ENCODE results near the gene THADA.
"Not testable (repeated sequence)": the region's sequence is repeated elsewhere in the genome, so short reads cannot be mapped to it uniquely, and the experiment has no call there.

The THADA gene

DNA sequence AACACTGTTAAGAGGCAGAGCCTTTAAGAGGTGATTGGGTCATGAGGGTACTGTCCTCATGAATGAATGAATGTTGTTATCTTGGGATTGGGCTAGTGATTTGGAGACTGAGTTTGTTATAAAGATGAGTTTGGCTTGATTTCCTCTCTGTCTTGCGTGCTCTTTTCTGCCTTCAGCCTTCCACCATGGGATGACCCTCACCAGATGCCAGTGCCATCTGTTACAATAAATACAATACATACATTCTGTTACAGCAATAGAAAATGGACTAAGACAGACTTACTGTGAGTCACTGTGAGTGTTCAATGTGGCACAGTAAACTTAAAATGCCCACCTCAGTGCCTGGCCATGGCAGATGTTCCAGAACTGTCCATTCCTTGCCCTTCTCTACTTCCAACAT lies 274.4 kb downstream of the THADA start:
- no peak for DNase-seq

DNA sequence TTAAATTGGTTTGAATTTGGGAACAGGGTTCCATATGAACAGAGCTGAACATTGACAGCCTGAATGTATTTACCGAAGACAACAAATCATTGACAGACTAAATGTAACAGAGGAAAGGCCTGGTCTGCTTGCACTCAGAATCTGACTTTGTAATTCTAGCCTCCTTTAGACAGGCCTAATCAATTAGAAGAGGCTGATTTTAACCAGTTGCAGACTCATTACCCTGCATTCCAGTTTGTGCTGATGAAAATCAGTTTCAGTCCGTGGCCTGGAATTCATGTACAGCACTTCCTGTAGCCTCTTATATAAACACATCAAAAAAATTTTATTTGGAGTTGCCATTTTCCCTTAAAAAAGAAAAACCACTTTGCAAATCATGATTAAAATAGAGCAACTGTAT lies 276.3 kb downstream of the THADA start:
- DNase-seq = no peak

DNA sequence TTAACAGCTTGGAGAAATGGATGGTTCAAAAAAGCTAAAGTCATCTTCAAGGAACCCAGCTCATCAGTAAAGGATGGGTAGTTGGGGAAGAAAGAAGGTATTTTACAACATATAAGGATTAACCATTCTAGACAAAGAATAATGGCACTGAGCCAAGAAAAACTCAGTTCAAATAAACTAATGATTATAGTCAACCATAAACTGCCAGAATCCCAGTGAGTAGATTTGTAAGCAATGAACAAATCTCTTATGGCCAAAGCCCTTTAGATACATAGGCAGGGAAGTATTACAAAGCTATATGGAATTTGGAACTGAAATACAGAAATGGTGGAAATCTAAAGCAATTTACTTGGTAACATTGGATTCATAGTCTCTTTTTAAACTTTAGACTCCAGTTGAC lies 277.0 kb downstream of the THADA start:
- no peak for DNase-seq

DNA sequence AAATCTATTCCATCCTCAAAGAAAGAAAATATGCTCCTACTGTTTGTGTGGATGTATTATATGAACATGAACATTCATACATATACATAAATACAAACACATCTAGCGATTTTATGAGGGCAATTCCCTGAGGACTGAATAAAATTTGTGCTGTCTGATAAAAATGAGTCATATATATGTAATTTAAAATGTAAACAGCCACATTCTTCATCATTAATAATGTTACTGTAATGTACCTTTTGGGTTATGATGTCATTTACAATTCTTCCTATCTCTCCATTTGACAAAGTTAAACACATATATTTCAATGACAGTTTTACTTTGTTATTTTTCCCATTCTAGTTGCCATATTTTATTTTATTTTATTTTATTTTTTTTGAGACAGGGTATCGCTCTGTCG lies 278.2 kb downstream of the THADA start:
- no peak for DNase-seq

DNA sequence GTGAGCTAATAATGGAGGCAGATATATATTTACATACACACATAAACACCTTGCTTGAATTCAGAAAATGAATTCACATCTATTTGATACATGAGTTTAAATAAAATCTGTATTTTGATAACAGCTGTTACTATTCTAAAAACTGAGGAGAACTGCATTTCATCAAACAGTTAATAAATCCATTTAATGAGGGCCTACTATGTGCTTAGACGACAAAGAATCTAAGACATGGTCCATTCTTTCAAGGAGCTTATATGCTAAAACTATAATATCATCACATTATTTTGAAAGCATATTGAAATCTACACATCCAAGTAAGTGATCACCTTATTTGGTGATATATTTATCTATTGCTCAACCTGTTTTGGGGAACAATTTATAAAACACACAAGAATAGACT lies 278.6 kb downstream of the THADA start:
- no peak for DNase-seq

DNA sequence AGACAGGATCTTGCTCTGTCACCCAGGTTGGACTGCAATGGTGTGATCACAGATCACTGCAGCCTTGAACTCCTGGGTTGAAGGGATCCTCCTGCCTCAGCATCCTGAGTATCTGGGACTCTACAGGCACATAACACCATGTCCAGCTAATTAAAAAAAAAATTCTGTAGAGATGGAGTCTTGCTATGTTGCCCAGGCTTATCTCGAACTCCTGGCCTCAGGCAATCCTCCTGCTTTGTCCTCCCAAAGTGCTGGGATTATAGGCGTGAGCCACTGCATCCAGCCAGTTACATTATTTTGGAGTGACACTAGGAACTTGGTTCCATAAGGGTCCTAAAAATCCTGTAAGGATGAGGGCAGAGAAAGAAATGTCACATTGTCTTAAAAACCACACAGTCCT lies 280.4 kb downstream of the THADA start:
- no peak for DNase-seq

DNA sequence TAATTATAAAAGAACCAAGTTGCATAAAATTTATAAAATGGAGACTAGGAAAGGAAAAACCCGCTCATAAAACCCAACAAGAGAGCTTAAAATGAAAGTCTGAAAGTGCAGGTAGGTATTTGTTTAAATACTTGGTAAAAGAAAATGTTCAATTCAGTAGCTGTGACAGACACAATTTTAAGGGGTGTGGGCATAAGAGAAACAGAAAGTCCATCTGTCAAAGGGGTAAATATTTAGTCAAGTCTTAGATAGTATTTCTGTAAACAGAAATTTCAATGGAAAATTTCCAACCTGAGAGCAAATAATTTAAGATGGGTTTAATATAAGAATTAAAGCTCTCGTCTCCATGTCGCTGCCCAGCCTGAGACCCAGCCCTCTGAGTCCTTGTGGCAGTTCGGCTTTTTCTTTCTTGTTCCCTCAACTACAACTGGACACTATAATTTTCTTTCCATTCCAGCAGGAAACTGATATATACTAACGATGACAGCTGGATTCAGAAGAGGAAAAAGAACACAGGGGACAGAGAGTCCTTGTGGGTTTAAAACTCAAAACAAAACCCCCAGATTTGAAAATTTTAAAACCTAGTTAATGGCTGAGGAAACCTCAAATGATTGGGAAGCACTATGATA lies 281.4 kb downstream of the THADA start:
- DNase-seq = no peak

DNA sequence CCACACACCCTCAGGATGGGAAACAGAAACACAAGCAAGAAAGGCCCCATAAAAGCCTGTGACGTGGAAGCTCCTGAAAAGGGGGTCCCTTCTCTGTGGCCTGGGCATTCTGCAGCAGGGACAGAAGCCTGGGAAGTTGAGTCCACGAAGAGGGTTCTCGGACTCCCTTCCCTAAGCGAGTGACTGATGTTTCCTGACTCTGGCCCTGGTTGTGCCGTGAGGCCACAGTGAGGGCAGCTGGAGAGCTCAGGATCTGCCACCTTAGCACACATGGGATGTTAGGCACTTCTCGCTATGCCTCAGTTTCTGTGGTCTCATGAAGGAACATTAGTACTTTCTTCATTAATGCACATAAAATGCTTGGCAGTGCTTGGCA lies 282.2 kb downstream of the THADA start:
- no peak for DNase-seq

DNA sequence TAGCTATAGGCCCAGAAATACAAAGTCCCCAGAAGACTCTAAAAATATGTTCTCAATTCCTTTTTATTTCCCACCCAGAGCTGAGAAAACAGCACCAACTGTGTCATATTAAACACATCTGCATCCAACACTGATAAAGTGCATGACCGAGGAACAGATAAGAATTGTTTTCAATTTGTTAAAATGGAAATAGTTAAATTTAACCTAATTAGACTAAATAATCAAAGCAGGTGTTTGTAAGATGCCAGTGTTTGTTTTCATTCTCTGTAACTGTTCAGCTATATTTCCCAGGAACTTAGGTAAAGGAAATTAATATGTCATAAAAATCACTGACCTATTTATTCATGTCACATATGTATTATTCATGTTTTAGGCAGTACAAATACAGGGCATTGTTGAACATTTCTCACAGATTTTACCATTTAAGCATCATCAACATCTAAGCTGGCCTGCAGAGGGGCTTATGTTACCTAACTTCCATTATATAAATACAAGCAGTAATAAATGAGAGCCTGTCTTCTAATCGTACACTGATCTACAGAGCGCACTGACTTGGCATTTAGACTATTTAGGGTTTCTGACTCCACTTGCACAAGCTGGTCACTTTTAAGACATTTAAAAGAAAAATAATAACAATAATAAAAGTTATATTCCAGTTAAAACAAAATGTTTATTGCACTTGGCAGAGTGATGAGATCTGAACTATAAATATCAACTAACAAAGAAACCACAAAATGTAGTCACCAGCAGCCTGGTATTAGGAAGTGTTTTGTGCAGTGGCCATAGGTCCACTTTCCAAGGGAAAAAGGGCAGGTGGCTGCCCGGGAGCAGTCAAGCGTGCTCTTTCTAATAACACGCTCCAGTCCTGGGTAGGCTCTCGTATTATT lies 282.8 kb downstream of the THADA start:
- DNase-seq = no peak

DNA sequence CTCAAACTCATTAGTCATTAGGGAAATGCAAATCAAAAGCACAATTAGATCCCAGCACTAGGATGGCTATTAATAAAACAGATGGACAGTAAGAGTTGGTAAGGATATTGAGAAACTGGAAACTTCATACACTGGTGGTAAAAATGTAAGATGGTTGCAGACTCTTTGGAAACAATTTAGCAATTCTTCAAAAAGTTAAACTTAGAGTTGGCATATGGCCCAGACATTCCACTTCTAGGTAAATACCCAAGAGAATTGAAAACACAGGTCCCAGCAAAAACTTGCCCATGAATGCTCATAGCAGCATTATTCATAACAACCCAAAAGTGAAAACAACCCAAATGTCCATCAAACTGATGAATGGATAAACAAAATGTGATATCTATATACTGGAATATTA lies 284.6 kb downstream of the THADA start:
- DNase-seq = no peak

DNA sequence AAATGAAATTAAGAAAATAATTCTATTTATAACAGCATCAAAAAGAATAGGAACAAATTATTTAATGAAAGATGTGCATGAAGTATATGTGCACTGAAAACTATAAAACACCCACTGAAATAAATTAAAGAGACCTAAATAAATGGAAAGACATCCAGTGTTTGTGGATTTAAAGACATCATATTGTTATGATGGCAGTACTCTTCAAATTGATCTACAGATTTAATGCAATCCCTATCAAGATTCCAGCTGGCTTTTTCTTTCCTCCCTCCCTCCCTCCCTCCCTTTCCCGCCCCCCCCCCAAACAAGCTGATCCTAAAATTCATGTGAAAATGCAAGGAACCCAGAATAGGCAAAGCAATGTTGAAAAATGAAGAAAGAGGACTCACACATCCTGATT lies 285.9 kb downstream of the THADA start:
- DNase-seq = no peak

DNA sequence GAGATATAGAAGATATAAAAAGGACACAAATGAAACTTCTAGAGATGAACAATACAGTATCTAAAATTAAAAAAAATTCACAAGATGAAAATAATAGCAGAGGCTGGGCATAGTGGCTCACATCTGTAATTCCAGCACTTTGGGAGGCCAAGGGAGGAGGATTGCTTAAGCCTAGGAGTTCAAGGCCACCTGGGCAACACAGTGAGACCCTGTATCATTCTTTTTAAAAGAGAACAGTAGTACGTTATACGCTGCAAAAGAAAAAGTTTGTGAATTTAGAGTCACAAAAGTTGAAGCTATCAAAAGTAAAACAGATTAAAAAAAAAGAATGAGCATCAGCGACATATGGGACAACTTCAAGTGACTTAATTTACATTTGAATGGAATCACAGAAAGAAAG lies 287.9 kb downstream of the THADA start:
- DNase-seq = no peak

DNA sequence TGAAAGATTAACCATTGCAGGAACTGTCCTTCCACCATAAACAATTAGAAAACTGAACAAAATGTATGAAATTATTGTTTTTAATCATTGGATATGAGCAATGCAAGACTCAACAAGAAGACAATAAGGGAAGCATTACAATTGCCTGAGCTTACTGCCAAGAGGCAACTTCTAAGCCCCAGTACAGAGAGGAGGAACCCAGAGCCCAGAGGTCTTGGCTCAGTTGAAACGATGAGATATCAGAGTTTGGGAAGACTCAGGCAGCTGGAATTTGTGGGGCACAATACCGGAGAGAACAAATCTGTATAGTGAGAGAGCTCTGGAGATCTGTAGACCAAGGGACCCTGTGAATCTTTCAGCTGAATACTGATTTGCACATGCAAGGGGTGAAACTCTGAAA lies 288.8 kb downstream of the THADA start:
- DNase-seq = no peak

DNA sequence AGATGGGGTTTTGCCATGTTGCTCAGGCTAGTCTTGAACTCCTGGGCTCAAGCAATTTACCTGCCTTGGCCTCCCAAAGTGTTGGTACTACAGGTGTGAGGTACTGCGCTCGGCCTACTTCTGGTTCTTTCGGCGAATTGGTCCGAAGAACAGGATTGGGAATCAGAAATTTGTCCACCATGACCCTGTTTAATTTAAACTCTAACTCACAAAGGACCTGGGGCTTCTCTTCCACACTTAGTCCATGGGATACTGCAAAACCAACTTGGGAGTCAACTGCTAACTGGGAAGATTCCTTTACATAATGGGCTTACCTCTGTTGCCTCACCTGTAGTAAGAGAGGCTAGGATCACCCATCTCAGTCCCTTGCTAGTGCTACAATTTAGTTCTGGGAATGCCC lies 289.6 kb downstream of the THADA start:
- no peak for DNase-seq

DNA sequence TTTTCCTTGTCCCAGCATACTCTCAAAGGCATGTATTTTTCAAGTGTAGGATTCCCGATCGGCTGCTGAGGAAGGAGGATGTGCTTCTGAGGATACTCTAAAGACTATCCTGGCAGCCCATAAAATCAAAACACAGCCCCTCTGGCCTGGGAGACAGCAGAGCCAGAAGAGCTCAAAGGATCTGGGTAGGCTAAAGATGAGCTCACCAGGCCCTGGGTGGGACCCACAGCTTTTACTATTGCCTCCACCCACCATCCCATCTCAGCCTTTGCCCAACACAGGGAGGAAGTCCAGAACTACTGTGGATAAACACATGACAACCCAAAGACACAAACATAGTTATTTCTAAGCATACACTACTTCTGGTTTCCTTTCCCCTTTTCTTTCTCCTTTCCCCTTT lies 290.3 kb downstream of the THADA start:
- peak; percentile 11 to 62 for DNase-seq

DNA sequence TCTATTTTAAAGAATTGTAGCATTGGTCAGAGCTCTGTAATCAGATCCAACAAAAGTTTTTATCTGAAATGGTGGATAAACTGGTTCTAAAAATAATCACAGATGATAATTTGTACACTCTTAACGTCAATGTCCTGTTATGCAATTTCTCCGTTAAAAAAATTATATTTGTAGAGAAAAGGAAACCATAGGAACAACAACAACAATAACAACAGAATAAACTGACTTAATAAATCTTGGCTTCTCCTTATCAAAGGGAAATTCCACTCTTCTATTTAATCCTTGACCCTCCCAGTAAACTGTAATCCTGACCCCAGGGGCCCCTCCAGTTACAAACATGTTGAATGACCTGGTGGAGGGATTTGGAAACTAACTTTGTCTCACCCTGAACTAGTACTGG lies 290.8 kb downstream of the THADA start:
- DNase-seq = peak; percentile 2 to 16

DNA sequence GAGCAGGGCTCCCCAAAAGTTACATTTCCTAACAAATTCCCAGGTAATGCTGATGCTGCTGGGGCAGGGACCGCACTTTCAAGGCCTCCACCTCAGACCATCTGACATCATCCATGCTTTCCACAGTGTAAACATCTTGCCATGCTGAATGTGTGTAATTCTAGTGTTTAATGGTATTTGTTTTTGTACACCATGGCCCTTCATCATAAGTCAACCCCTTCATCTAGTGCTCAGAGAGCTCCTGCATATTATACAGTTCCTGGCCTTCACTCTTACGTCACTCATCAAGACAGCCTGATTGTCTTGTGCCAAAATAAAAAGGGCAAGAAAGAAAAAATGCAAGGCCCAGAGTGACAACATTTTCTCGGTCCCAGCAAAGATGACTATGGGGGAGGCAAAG lies 291.9 kb downstream of the THADA start:
- DNase-seq = no peak

DNA sequence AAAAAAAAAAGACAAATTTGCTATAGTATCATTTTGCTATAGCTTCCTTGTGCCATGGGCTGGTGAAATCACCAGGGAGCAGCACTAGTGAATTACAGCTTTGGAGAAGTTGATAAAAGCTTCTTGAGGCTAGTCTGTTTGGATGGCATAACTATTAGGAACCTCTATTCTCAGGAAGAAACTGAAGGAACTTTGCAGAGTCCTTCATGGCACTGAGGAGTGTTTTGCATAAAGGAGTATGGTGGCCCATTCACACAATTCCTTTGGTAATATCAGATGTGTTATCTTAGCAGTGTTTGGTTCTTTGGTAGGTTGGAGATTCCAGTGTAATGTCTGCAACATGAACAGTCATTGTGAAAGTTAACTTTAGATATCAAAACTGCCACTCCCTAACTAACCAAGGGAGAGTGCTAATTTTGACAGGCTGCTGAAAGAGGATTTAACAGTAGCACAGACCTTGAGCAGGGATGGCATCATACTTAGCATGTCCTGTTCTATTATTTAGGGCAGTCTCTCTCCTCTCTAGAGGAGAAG lies 292.8 kb downstream of the THADA start:
- DNase-seq = no peak

DNA sequence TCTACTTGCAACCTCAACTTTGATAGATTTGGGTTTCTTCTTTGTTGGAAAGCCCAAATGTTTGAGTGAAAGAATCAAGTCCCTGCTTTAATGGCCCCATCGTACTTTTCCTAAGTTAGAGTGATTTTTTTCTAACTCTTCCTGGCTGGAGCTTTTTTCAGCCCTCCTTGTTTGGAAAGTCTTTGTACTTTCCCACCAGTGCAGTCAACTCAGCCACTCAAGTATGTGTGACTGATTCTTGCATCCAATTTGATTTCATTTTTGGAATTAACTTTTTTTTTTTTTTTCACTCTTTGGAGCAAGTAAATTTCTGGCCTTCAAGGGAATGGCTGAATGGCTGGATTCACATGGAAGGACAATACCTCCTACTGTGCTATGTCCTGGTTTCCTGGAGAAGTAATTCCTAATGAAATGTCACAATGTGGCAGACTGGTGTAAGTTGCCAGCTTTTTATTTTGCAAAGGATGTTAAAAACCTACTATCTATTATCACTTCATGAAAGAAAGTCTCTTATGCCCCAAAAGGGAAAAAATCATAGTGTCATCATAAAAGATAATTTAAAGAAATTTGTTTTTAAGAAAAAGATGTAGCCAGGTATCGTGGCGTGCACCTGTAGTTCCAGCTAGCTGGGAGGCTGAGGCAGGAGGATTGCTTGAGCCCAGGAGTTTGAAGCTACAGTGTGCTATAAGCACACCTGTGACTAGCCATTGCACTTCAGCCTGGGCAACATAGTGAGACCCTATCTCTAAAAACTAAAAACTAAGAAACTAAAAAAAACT lies 293.5 kb downstream of the THADA start:
- DNase-seq = no peak

DNA sequence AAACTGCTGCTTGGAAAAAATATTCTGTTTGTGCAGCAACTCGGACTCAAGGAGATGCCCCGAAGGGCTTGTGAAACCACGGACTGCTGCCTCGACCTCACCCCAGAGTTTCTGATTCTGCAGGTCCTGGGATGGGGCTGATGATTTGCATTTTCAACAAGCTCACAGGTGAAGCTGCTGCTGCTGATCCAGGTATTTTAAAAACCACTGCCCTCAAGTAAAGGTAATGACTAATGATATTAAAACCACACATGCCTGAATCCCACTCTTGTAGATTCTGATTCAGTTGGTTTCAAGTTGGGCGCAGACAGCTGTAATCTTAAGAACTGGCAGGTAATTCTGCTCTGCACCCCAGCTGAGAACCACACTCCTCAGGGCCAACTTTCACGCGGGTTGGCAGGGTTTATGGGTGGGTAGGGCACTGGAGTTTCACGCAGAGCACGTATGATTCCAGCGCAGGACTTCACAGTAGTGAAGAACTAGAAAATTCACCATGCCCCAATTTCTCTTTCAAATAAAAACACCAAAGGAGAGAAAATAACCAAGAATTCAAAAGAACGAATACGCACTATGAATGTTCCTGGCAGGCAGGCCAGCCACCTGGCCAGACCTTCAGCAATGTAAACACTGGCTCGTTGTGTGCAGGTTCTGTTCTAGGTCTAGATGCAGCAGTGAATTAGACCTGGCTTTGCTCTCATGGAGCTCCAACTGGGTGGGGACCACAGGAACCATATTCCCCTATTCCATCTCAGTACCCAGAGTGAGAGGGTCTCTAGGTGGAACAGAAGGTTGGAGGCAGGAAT lies 294.9 kb downstream of the THADA start:
- DNase-seq = no peak

DNA sequence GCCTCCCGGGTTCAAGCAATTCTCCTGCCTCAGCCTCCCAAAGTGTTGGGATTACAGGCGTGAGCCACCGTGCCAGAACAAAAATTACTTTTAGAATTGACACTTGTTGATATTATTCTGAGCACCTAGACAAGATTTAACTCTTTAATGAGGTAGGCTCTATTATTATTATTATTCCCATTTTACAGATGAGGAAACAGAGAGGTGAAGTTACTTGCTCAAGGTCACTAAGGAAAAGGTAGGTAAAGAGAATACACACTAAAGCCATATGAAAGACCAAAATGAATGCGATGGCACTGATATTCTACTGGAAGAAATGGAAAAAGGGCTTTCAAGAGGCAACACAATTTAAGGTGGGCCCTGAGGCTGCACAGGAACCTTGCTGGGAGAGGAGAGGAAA lies 295.6 kb downstream of the THADA start:
- no peak for DNase-seq

DNA sequence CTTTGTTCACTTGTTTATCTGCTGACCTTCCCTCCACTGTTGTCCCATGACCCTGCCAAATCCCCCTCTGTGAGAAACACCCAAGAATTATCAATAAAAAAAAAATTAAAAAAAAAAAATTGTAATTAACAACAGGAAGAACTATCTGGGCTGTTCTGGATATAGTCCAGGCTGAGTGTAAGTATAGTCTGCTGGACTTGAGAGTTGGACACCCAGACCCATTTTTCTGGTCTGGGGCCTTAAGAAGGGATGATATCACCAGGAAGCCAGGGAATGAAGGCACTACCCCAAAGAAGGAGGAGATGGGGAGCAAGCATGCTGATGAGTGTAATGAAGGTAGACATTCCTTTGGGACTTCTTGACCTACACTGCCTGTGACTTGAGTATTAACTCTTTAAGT lies 297.3 kb downstream of the THADA start:
- DNase-seq = no peak

DNA sequence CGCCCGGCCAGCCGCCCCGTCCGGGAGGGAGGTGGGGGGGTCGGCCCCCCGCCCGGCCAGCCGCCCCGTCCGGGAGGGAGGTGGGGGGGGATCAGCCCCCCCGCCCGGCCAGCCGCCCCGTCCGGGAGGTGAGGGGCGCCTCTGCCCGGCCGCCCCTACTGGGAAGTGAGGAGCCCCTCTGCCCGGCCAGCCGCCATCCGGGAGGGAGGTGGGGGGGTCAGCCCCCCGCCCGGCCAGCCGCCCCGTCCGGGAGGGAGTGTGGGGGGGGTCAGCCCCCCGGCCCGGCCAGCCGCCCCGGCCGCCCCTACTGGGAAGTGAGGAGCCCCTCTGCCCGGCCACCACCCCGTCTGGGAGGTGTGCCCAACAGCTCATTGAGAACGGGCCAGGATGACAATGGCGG lies 298.1 kb downstream of the THADA start:
- not testable (repeated sequence) for DNase-seq
